Pancreas (tissue), 10 donors: ENCODE data around the gene POLR3A. TPM values are rescaled to one million over a fixed set of nuclear protein-coding genes. Genes with fewer than 3 reads are reported as not detected.
A peak's percentile ranks its signal among the peaks of the same experiment; 100 is the strongest.

ENCODE experiments used
- ATAC-seq, 4 donors: fragments of 200-7000 bp; cut with Tn5 transposase; one replicate each; pipeline versions ENCODE4 v1.8.0 to v1.9.1; 2020; ENCODE audit warnings: mild to moderate bottlenecking in 4 of 4, moderate library complexity in 4 of 4
- DNase-seq, 6 donors: peaks; one replicate each; pipeline ENCODE4 v3.0.0-alpha.2; 2020
- FAIRE-seq: peaks from 2 replicates; lab custom pipeline; 2012; peaks lifted over from hg19 to GRCh38; lab: Jason Lieb, UNC
- H3K27ac ChIP-seq, 4 donors: fragments of 200-600 bp; sonication (generic); 1 replicate in 3 of 4; 2 replicates in 1 of 4; pipeline versions ENCODE4 v1.5.0 to v1.8.0; 2020
- H3K27me3 ChIP-seq, 4 donors: fragments of 200-600 bp; one replicate each; pipeline ENCODE4 v1.8.0; 2021
- H3K36me3 ChIP-seq, 3 donors: fragments of 200-600 bp; sonication (generic) in 1 of 3; one replicate each; pipeline versions ENCODE4 v1.5.0 to v1.8.0; 2020 to 2021
- H3K4me1 ChIP-seq, 3 donors: fragments of 200-600 bp; one replicate each; pipeline ENCODE4 v1.8.0; 2021
- H3K4me3 ChIP-seq, 4 donors: fragments of 200-600 bp; sonication (generic) in 2 of 4; one replicate each; pipeline versions ENCODE4 v1.5.0 to v1.8.0; 2020 to 2021
- H3K9me3 ChIP-seq, 4 donors: fragments of 200-600 bp; one replicate each; pipeline ENCODE4 v1.8.0; 2021
- CTCF ChIP-seq, 4 donors: fragments of 200-600 bp; sonication (generic) in 3 of 4; IDR thresholded peaks; one replicate each; pipeline versions ENCODE4 v1.5.0 to v1.8.0; 2021; ENCODE audit warnings: antibody characterized with exemption in 4 of 4
- WGBS, 2 donors: extraction: QIAGEN DNeasy Blood & Tissue Kit; methylation state at CpG; one replicate each; pipeline ENCODE4 v1.1.7; 2013; 5-methylcytosine and 5-hydroxymethylcytosine counted together
- intact Hi-C, 3 donors: fragments of 100-400 bp; cut with DNase I; formaldehyde crosslinking; loops; one replicate each; pipeline versions ENCODE4 v1.11.1 to v1.14.2; 2022
- polyA plus RNA-seq, 2 donors: library from polyadenylated mRNA; stranded (reverse); fragments of 200-250 nt; gene quantifications; one replicate each; pipeline ENCODE4 v1.2.3, GENCODE V29; 2013
- total RNA-seq, 6 donors: library from RNA; stranded (reverse); fragmentation: NEBNext Ultra II Directional in 4 of 6; extraction: Animal tissue kit (Norgen Biotek cat#: 25700) in 4 of 6; gene quantifications; one replicate each; pipeline versions ENCODE4 v1.2.1 to v1.2.4, GENCODE V29; 2021 to 2023
- donor health status: healthy with polysubstance abuse.
- donor health status: DM: no; HTN: no; CAD: no; lungs with moderate emphysema.
- donor health status: DM: no; HTN: no; CAD: no.
- donor health status: control.
- donor health status: control.
- donor health status: Bipolar disorder and iron deficiency.
- donor health status: DM: yes; HTN: yes; CAD: no.
- donor health status: DM: no; HTN: no; CAD: no.
- donor health status: DM: no; HTN: no; CAD: no.
- donor health status: DM: yes; HTN: yes; CAD: no.

POLR3A gene
- total and polyA plus RNA-seq, 8 donors = 4.0 to 7.4 (median 5.4) TPM

- ATAC-seq = no peak
- 73 to 74% methylated on average over 8 of the region's 8 CpGs for WGBS, 2 donors
- Histone ChIP-seq H3K27me3 (no peaks in the 10 kb centered on the region), H3K4me3 (no peak overlapping the region), H3K36me3 (no peaks in the 10 kb centered on the region), H3K27ac (no peak overlapping the region), H3K4me1 (peaks cover 0 to 18% (median 10%) of the 10 kb centered on the region in 3 donors), H3K9me3 (no peaks in the 10 kb centered on the region)
- no peak for FAIRE-seq
- no peak for DNase-seq
- TF ChIP-seq CTCF (IDR thresholded peaks at IDR 0.05) = no peak
- intact Hi-C loops = no loop called here
Observed at GRCh38 chr10:77922566-77923179, 106.6 kb downstream of the POLR3A start.

GRCh38 chr10:77922055-77922454, 107.3 kb downstream of the POLR3A start:
- TF ChIP-seq CTCF (IDR thresholded peaks at IDR 0.05) = no peak
- ATAC-seq = no peak
- intact Hi-C loops = no loop called here
- no peaks in the 10 kb centered on the region for H3K9me3 ChIP-seq
- FAIRE-seq = no peak
- WGBS, 2 donors = 97 to 98% methylated on average over 5 of the region's 5 CpGs
- no peak overlapping the region for H3K4me3 ChIP-seq
- H3K27ac ChIP-seq = no peak overlapping the region
- no peaks in the 10 kb centered on the region for H3K36me3 ChIP-seq
- H3K27me3 ChIP-seq = no peaks in the 10 kb centered on the region
- H3K4me1 ChIP-seq = peaks cover 0 to 18% (median 10%) of the 10 kb centered on the region in 3 donors
- DNase-seq = no peak

- no peak for TF ChIP-seq CTCF (IDR thresholded peaks at IDR 0.05)
- no peak for ATAC-seq
- Histone ChIP-seq H3K4me1 (peaks cover 0 to 18% (median 10%) of the 10 kb centered on the region in 3 donors), H3K36me3 (no peaks in the 10 kb centered on the region), H3K27ac (no peak overlapping the region), H3K27me3 (no peaks in the 10 kb centered on the region), H3K4me3 (no peak overlapping the region), H3K9me3 (no peaks in the 10 kb centered on the region)
- WGBS, 2 donors = 86 to 89% methylated on average over 7 of the region's 7 CpGs
- intact Hi-C loops = no loop called here
- DNase-seq = no peak
- no peak for FAIRE-seq
Observed at GRCh38 chr10:77921395-77921794, 107.9 kb downstream of the POLR3A start.

GRCh38 chr10:77920495-77920894, 108.8 kb downstream of the POLR3A start:
- no peaks in the 10 kb centered on the region for H3K36me3 ChIP-seq
- H3K4me3 ChIP-seq = no peak overlapping the region
- FAIRE-seq = no peak
- intact Hi-C loops = no loop called here
- no peaks in the 10 kb centered on the region for H3K9me3 ChIP-seq
- WGBS, 2 donors = 81 to 84% methylated on average over 4 of the region's 4 CpGs
- no peak for TF ChIP-seq CTCF (IDR thresholded peaks at IDR 0.05)
- H3K27ac ChIP-seq = no peak overlapping the region
- DNase-seq = no peak
- no peak for ATAC-seq
- peaks cover 0 to 14% (median 10%) of the 10 kb centered on the region in 3 donors for H3K4me1 ChIP-seq
- no peaks in the 10 kb centered on the region for H3K27me3 ChIP-seq

- peaks cover 0 to 10% (median 7%) of the 10 kb centered on the region in 3 donors for H3K4me1 ChIP-seq
- 24 to 47% methylated on average over 4 of the region's 4 CpGs for WGBS, 2 donors
- DNase-seq (no peak), ATAC-seq (peak; percentile 23 to 72 (median 39)), FAIRE-seq (no peak)
- H3K36me3 ChIP-seq = no peaks in the 10 kb centered on the region
- intact Hi-C loops = no loop called here
- H3K27me3 ChIP-seq = no peaks in the 10 kb centered on the region
- H3K4me3 ChIP-seq = no peak overlapping the region
- no peak for TF ChIP-seq CTCF (IDR thresholded peaks at IDR 0.05)
- H3K9me3 ChIP-seq = no peaks in the 10 kb centered on the region
- H3K27ac ChIP-seq = no peak overlapping the region
Observed at GRCh38 chr10:77919713-77920108, 109.6 kb downstream of the POLR3A start.
